Mononuclear cell (primary cell): Measurements from ENCODE around the gene GRIK2. TPM values are rescaled to one million over a fixed set of nuclear protein-coding genes. Genes with fewer than 3 reads are reported as not detected.

Experiments used
- H3K27me3 ChIP-seq: 2 replicates; pipeline ENCODE4 v1.6.0; 2011; ENCODE audit warnings: low read length, control low read depth; ENCODE audit not compliant: insufficient read depth
- H3K4me1 ChIP-seq: 2 replicates; pipeline ENCODE4 v1.5.1; 2011; ENCODE audit warnings: mild to moderate bottlenecking, low read length, control low read depth; ENCODE audit not compliant: insufficient read depth
- H3K4me3 ChIP-seq: 2 replicates; pipeline ENCODE4 v1.5.1; 2011; ENCODE audit warnings: mild to moderate bottlenecking, low read length, moderate library complexity
- H3K9me3 ChIP-seq: 2 replicates; pipeline ENCODE4 v1.5.1; 2011; ENCODE audit warnings: low read depth, mild to moderate bottlenecking, control low read depth, low read length
- total RNA-seq: library from RNA; depleted of rRNA; stranded (reverse); fragments of >200 nt; gene quantifications from one replicate; pipeline ENCODE4 v1.2.3, GENCODE V29; 2012

GRIK2 gene
- total RNA-seq, 1 donor = not detected

- Histone ChIP-seq H3K4me3 (no peak overlapping the region), H3K4me1 (no peaks in the 10 kb centered on the region), H3K27me3 (no peaks in the 10 kb centered on the region), H3K9me3 (no peaks in the 10 kb centered on the region)
These were observed 72.4 kb downstream of the GRIK2 start for GRCh38 chr6:101465863-101466262.

GRCh38 chr6:101477436-101477835, 83.9 kb downstream of the GRIK2 start:
- H3K4me3 ChIP-seq = no peak overlapping the region
- no peaks in the 10 kb centered on the region for H3K4me1 ChIP-seq
- H3K9me3 ChIP-seq = no peaks in the 10 kb centered on the region
- no peaks in the 10 kb centered on the region for H3K27me3 ChIP-seq

- no peak overlapping the region for H3K4me3 ChIP-seq
- no peaks in the 10 kb centered on the region for H3K27me3 ChIP-seq
- no peaks in the 10 kb centered on the region for H3K9me3 ChIP-seq
- no peaks in the 10 kb centered on the region for H3K4me1 ChIP-seq
These were observed 85.4 kb downstream of the GRIK2 start for GRCh38 chr6:101478891-101479290.

- Histone ChIP-seq H3K4me1 (no peaks in the 10 kb centered on the region), H3K9me3 (no peaks in the 10 kb centered on the region), H3K27me3 (no peaks in the 10 kb centered on the region), H3K4me3 (no peak overlapping the region)
These were observed 89.1 kb downstream of the GRIK2 start for GRCh38 chr6:101482606-101483005.

- no peaks in the 10 kb centered on the region for H3K27me3 ChIP-seq
- no peaks in the 10 kb centered on the region for H3K9me3 ChIP-seq
- no peak overlapping the region for H3K4me3 ChIP-seq
- H3K4me1 ChIP-seq = no peaks in the 10 kb centered on the region
These were observed 91.3 kb downstream of the GRIK2 start for GRCh38 chr6:101484781-101485180.

- H3K4me1 ChIP-seq = no peaks in the 10 kb centered on the region
- H3K27me3 ChIP-seq = no peaks in the 10 kb centered on the region
- no peaks in the 10 kb centered on the region for H3K9me3 ChIP-seq
- no peak overlapping the region for H3K4me3 ChIP-seq
These were observed 92.6 kb downstream of the GRIK2 start for GRCh38 chr6:101486124-101486523.

- no peaks in the 10 kb centered on the region for H3K9me3 ChIP-seq
- H3K4me1 ChIP-seq = no peaks in the 10 kb centered on the region
- H3K4me3 ChIP-seq = no peak overlapping the region
- H3K27me3 ChIP-seq = no peaks in the 10 kb centered on the region
These were observed 93.2 kb downstream of the GRIK2 start for GRCh38 chr6:101486726-101487125.

- no peaks in the 10 kb centered on the region for H3K4me1 ChIP-seq
- H3K4me3 ChIP-seq = no peak overlapping the region
- H3K9me3 ChIP-seq = no peaks in the 10 kb centered on the region
- H3K27me3 ChIP-seq = no peaks in the 10 kb centered on the region
These were observed 95.9 kb downstream of the GRIK2 start for GRCh38 chr6:101489456-101489855.

GRCh38 chr6:101490857-101491256, 97.3 kb downstream of the GRIK2 start:
- Histone ChIP-seq H3K27me3 (no peaks in the 10 kb centered on the region), H3K9me3 (no peaks in the 10 kb centered on the region), H3K4me1 (no peaks in the 10 kb centered on the region), H3K4me3 (no peak overlapping the region)

- Histone ChIP-seq H3K9me3 (no peaks in the 10 kb centered on the region), H3K4me3 (no peak overlapping the region), H3K4me1 (no peaks in the 10 kb centered on the region), H3K27me3 (no peaks in the 10 kb centered on the region)
These were observed 109.3 kb downstream of the GRIK2 start for GRCh38 chr6:101502818-101503217.

GRCh38 chr6:101509536-101509935, 116.0 kb downstream of the GRIK2 start:
- Histone ChIP-seq H3K4me1 (no peaks in the 10 kb centered on the region), H3K4me3 (no peak overlapping the region), H3K27me3 (no peaks in the 10 kb centered on the region), H3K9me3 (no peaks in the 10 kb centered on the region)

- no peak overlapping the region for H3K4me3 ChIP-seq
- no peaks in the 10 kb centered on the region for H3K27me3 ChIP-seq
- no peaks in the 10 kb centered on the region for H3K4me1 ChIP-seq
- H3K9me3 ChIP-seq = no peaks in the 10 kb centered on the region
These were observed 119.7 kb downstream of the GRIK2 start for GRCh38 chr6:101513181-101513580.

- no peak overlapping the region for H3K4me3 ChIP-seq
- H3K27me3 ChIP-seq = no peaks in the 10 kb centered on the region
- no peaks in the 10 kb centered on the region for H3K9me3 ChIP-seq
- no peaks in the 10 kb centered on the region for H3K4me1 ChIP-seq
These were observed 123.1 kb downstream of the GRIK2 start for GRCh38 chr6:101516578-101516977.

- Histone ChIP-seq H3K27me3 (no peaks in the 10 kb centered on the region), H3K4me3 (no peak overlapping the region), H3K4me1 (no peaks in the 10 kb centered on the region), H3K9me3 (no peaks in the 10 kb centered on the region)
These were observed 124.1 kb downstream of the GRIK2 start for GRCh38 chr6:101517632-101518031.

- no peak overlapping the region for H3K4me3 ChIP-seq
- H3K27me3 ChIP-seq = no peaks in the 10 kb centered on the region
- H3K9me3 ChIP-seq = no peaks in the 10 kb centered on the region
- H3K4me1 ChIP-seq = no peaks in the 10 kb centered on the region
These were observed 128.7 kb downstream of the GRIK2 start for GRCh38 chr6:101522254-101522653.

- Histone ChIP-seq H3K4me3 (no peak overlapping the region), H3K27me3 (no peaks in the 10 kb centered on the region), H3K9me3 (no peaks in the 10 kb centered on the region), H3K4me1 (no peaks in the 10 kb centered on the region)
These were observed 134.0 kb downstream of the GRIK2 start for GRCh38 chr6:101527467-101527866.

GRCh38 chr6:101528801-101529200, 135.3 kb downstream of the GRIK2 start:
- no peaks in the 10 kb centered on the region for H3K4me1 ChIP-seq
- no peaks in the 10 kb centered on the region for H3K27me3 ChIP-seq
- H3K4me3 ChIP-seq = no peak overlapping the region
- no peaks in the 10 kb centered on the region for H3K9me3 ChIP-seq
